ENCODE data around the gene APMAP.

The APMAP gene

GRCh38 chr20:25039697-25040437 lies 47.3 kb upstream of the APMAP start:
- Histone ChIP-seq H3F3A (ENCODE audit: insufficient read depth, low read length) (no peaks in the 10 kb centered on the region), H3K27ac (ENCODE audit: low read depth, low read length, poor library complexity, severe bottlenecking) (no peak overlapping the region), H3K4me2 (ENCODE audit: low read length) (no peak overlapping the region), H3K9ac (ENCODE audit: low read length) (no peak overlapping the region), H2AFZ (ENCODE audit: low read length) (no peak overlapping the region), H4K20me1 (ENCODE audit: insufficient read depth, low read length) (no peaks in the 10 kb centered on the region), H3K79me2 (ENCODE audit: insufficient read depth, low read length) (no peaks in the 10 kb centered on the region), H3K9me2 (ENCODE audit: low read depth, low read length) (no peaks in the 10 kb centered on the region), H3K36me3 (ENCODE audit: insufficient read depth, low read length) (no peaks in the 10 kb centered on the region), H3K27me3 (ENCODE audit: insufficient read depth, low read length) (no peaks in the 10 kb centered on the region; the same call in 1 of the 2 replicates), H3K4me3 (ENCODE audit: low read depth, low read length, poor library complexity, severe bottlenecking) (no peak overlapping the region), H3K9me3 (ENCODE audit: low read length) (no peaks in the 10 kb centered on the region), H3K4me1 (ENCODE audit: insufficient read depth, low read length, severe bottlenecking) (peaks cover 36% of the 10 kb centered on the region)
- TF ChIP-seq EZH2 (IDR thresholded peaks at IDR 0.05; ENCODE audit: borderline replicate concordance, low read length) (no peak), CTCF (IDR thresholded peaks at IDR 0.05; ENCODE audit: low read length) (no peak)

GRCh38 chr20:25038591-25039015 lies 46.1 kb upstream of the APMAP start:
- no peaks in the 10 kb centered on the region for H4K20me1 ChIP-seq (ENCODE audit: insufficient read depth, low read length)
- no peak for TF ChIP-seq CTCF (IDR thresholded peaks at IDR 0.05; ENCODE audit: low read length)
- TF ChIP-seq EZH2 (IDR thresholded peaks at IDR 0.05; ENCODE audit: borderline replicate concordance, low read length) = no peak
- no peaks in the 10 kb centered on the region for H3K9me2 ChIP-seq (ENCODE audit: low read depth, low read length)
- H3K27me3 ChIP-seq (ENCODE audit: insufficient read depth, low read length) = no peaks in the 10 kb centered on the region; the same call in 1 of the 2 replicates
- H2AFZ ChIP-seq (ENCODE audit: low read length) = no peak overlapping the region
- H3K9ac ChIP-seq (ENCODE audit: low read length) = no peak overlapping the region
- no peak overlapping the region for H3K27ac ChIP-seq (ENCODE audit: low read depth, low read length, poor library complexity, severe bottlenecking)
- no peaks in the 10 kb centered on the region for H3K9me3 ChIP-seq (ENCODE audit: low read length)
- no peak overlapping the region for H3K4me2 ChIP-seq (ENCODE audit: low read length)
- H3K36me3 ChIP-seq (ENCODE audit: insufficient read depth, low read length) = no peaks in the 10 kb centered on the region
- peaks cover 36% of the 10 kb centered on the region for H3K4me1 ChIP-seq (ENCODE audit: insufficient read depth, low read length, severe bottlenecking)
- no peaks in the 10 kb centered on the region for H3K79me2 ChIP-seq (ENCODE audit: insufficient read depth, low read length)
- H3F3A ChIP-seq (ENCODE audit: insufficient read depth, low read length) = no peaks in the 10 kb centered on the region
- no peak overlapping the region for H3K4me3 ChIP-seq (ENCODE audit: low read depth, low read length, poor library complexity, severe bottlenecking)

GRCh38 chr20:25038103-25038410 lies 45.5 kb upstream of the APMAP start:
- Histone ChIP-seq H3F3A (ENCODE audit: insufficient read depth, low read length) (no peaks in the 10 kb centered on the region), H3K9me2 (ENCODE audit: low read depth, low read length) (no peaks in the 10 kb centered on the region), H3K4me1 (ENCODE audit: insufficient read depth, low read length, severe bottlenecking) (peaks cover 33% of the 10 kb centered on the region), H3K27ac (ENCODE audit: low read depth, low read length, poor library complexity, severe bottlenecking) (no peak overlapping the region), H3K4me3 (ENCODE audit: low read depth, low read length, poor library complexity, severe bottlenecking) (no peak overlapping the region), H3K9ac (ENCODE audit: low read length) (no peak overlapping the region), H3K9me3 (ENCODE audit: low read length) (no peaks in the 10 kb centered on the region), H3K79me2 (ENCODE audit: insufficient read depth, low read length) (no peaks in the 10 kb centered on the region), H4K20me1 (ENCODE audit: insufficient read depth, low read length) (no peaks in the 10 kb centered on the region), H3K4me2 (ENCODE audit: low read length) (no peak overlapping the region), H3K27me3 (ENCODE audit: insufficient read depth, low read length) (no peaks in the 10 kb centered on the region), H2AFZ (ENCODE audit: low read length) (no peak overlapping the region), H3K36me3 (ENCODE audit: insufficient read depth, low read length) (no peaks in the 10 kb centered on the region)
- TF ChIP-seq EZH2 (IDR thresholded peaks at IDR 0.05; ENCODE audit: borderline replicate concordance, low read length) (no peak), CTCF (IDR thresholded peaks at IDR 0.05; ENCODE audit: low read length) (no peak)

Measured in OCI-LY1 (cell line).